Cardiac muscle cell (in vitro differentiated cells and primary cell): ENCODE results near the gene CENPQ. TPM values are rescaled to one million over a fixed set of nuclear protein-coding genes. Genes with fewer than 3 reads are reported as not detected.

ENCODE experiments used
- DNase-seq, 2 donors: peaks; one replicate each; pipeline versions ENCODE4 v3.0.0 to v3.0.0-alpha.2; 2010 to 2017; ENCODE audit warnings: low read depth in 1 of 2, low spot score in 1 of 2
- H3K27ac ChIP-seq: fragments of 200-600 bp; sonication (generic); 2 replicates; pipeline ENCODE4 v1.5.1; 2016
- H3K27me3 ChIP-seq: fragments of 200-600 bp; sonication (generic); 2 replicates; pipeline ENCODE4 v1.6.0; 2016; ENCODE audit warnings: control low read depth
- H3K36me3 ChIP-seq: fragments of 200-600 bp; sonication (generic); 2 replicates; pipeline ENCODE4 v1.5.1; 2016; ENCODE audit warnings: control low read depth
- H3K4me1 ChIP-seq: fragments of 200-600 bp; sonication (generic); 2 replicates; pipeline ENCODE4 v1.8.1; 2017; ENCODE audit warnings: low read depth, mild to moderate bottlenecking, mixed run types
- H3K4me3 ChIP-seq: fragments of 200-600 bp; sonication (generic); 2 replicates; pipeline ENCODE4 v1.5.1; 2016; ENCODE audit warnings: mild to moderate bottlenecking
- H3K9me3 ChIP-seq: fragments of 200-600 bp; sonication (generic); 2 replicates; pipeline ENCODE4 v1.5.1; 2017; ENCODE audit warnings: low read depth, mild to moderate bottlenecking, control low read depth
- CTCF ChIP-seq: IDR thresholded peaks from 2 replicates; pipeline ENCODE4 v1.5.1; 2012; ENCODE audit warnings: low read depth, mild to moderate bottlenecking, low read length
- polyA plus RNA-seq: library from polyadenylated mRNA; unstranded; fragments of >200 nt; fragmentation: Nextera tagmentation; extraction: Ambion mirVana; gene quantifications from 2 replicates; pipeline ENCODE4 v1.2.1, GENCODE V29; 2016
- total RNA-seq: library from RNA; depleted of rRNA; stranded (reverse); fragments of >200 nt; gene quantifications from 2 replicates; pipeline ENCODE4 v1.2.3, GENCODE V29; 2016

Gene CENPQ
- total RNA-seq (1.6 and 4.0 TPM in 2 replicates), polyA plus RNA-seq (4.8 and 4.9 TPM in 2 replicates)

- peak; percentile 97 to 98 for DNase-seq
- Histone ChIP-seq H3K9me3 (no peaks in the 10 kb centered on the region), H3K27me3 (no peaks in the 10 kb centered on the region), H3K4me3 (peak within 1 kb of the TSS; percentile 53), H3K4me1 (peaks cover 7% of the 10 kb centered on the region), H3K27ac (peak within 1 kb of the TSS; percentile 78), H3K36me3 (peaks cover 7% of the 10 kb centered on the region)
- no peak for TF ChIP-seq CTCF
These were observed at the start of gene CENPQ, which contains the start of gene MMUT for GRCh38 chr6:49462927-49463611. TSS of gene CENPQ (plus strand) at chr6:49463370. CDS start at chr6:49470177, 6,807 bp downstream. TSS of gene MMUT (minus strand) at chr6:49463253. CDS start at chr6:49459466, 3,787 bp downstream.

- no peak overlapping the region for H3K4me3 ChIP-seq
- no peak overlapping the region for H3K27ac ChIP-seq
- no peaks in the 10 kb centered on the region for H3K36me3 ChIP-seq
- no peak for TF ChIP-seq CTCF
- no peaks in the 10 kb centered on the region for H3K4me1 ChIP-seq
- H3K27me3 ChIP-seq, result no peaks in the 10 kb centered on the region
- no peaks in the 10 kb centered on the region for H3K9me3 ChIP-seq
- no peak for DNase-seq
These were observed 47.8 kb upstream of the CENPQ start for GRCh38 chr6:49415358-49415757.

GRCh38 chr6:49416195-49416594, 47.0 kb upstream of the CENPQ start:
- Histone ChIP-seq H3K36me3 (no peaks in the 10 kb centered on the region), H3K9me3 (no peaks in the 10 kb centered on the region), H3K27me3 (no peaks in the 10 kb centered on the region), H3K4me1 (no peaks in the 10 kb centered on the region), H3K27ac (no peak overlapping the region), H3K4me3 (no peak overlapping the region)
- DNase-seq, result no peak
- TF ChIP-seq CTCF, result no peak

GRCh38 chr6:49423817-49424216, 39.4 kb upstream of the CENPQ start:
- H3K27me3 ChIP-seq, result no peaks in the 10 kb centered on the region
- peak in 1 of 2 donors; percentile 53 for DNase-seq
- no peaks in the 10 kb centered on the region for H3K4me1 ChIP-seq
- H3K4me3 ChIP-seq, result no peak overlapping the region
- TF ChIP-seq CTCF, result peak; percentile 19
- H3K9me3 ChIP-seq, result no peaks in the 10 kb centered on the region
- H3K36me3 ChIP-seq, result no peaks in the 10 kb centered on the region
- no peak overlapping the region for H3K27ac ChIP-seq

- Histone ChIP-seq H3K27me3 (no peaks in the 10 kb centered on the region), H3K36me3 (peaks cover 29% of the 10 kb centered on the region), H3K9me3 (no peaks in the 10 kb centered on the region), H3K27ac (no peak overlapping the region), H3K4me3 (no peak overlapping the region), H3K4me1 (no peaks in the 10 kb centered on the region)
- TF ChIP-seq CTCF, result no peak
- no peak for DNase-seq
These were observed 33.0 kb upstream of the CENPQ start for GRCh38 chr6:49430187-49430586.
